Measurements from ENCODE around the gene USP16.
A peak's percentile ranks its signal among the peaks of the same experiment; 100 is the strongest.

USP16 gene

GRCh38 chr21:29078869-29079767, 54.6 kb downstream of the USP16 start:
- no peak overlapping the region for H3K4me3 ChIP-seq (IDR thresholded peaks at IDR 0.05; ENCODE audit: insufficient read depth, low read depth, low read length)
- peaks cover 32% of the 10 kb centered on the region for H3K4me1 ChIP-seq (ENCODE audit: low read depth, poor library complexity, severe bottlenecking)
- peak overlapping the region; percentile 74 for H3K4me2 ChIP-seq
- peaks cover 24% of the 10 kb centered on the region for H3K79me2 ChIP-seq (ENCODE audit: insufficient read depth, low read depth)
- no peak overlapping the region for H3K9ac ChIP-seq
- no peaks in the 10 kb centered on the region for H4K20me1 ChIP-seq (ENCODE audit: insufficient read depth)
- H3K36me3 ChIP-seq (ENCODE audit: insufficient read depth) = no peaks in the 10 kb centered on the region
- no peak overlapping the region for H2AFZ ChIP-seq (ENCODE audit: low read depth)
- no peaks in the 10 kb centered on the region for H3K27me3 ChIP-seq (ENCODE audit: insufficient read depth, low read depth)
- no peak for TF ChIP-seq CTCF (conservative IDR thresholded peaks at IDR 0.05; ENCODE audit: low read depth, low read length)
- H3K27ac ChIP-seq = peak overlapping the region; percentile 96; the same call in 1 of the 2 replicates

- Histone ChIP-seq H3K27ac (no peak overlapping the region), H3K27me3 (ENCODE audit: insufficient read depth, low read depth) (no peaks in the 10 kb centered on the region), H3K4me3 (IDR thresholded peaks at IDR 0.05; ENCODE audit: insufficient read depth, low read depth, low read length) (no peak overlapping the region), H3K4me2 (peak overlapping the region; percentile 74; the same call in 1 of the 2 replicates), H3K36me3 (ENCODE audit: insufficient read depth) (no peaks in the 10 kb centered on the region), H3K4me1 (ENCODE audit: low read depth, poor library complexity, severe bottlenecking) (peaks cover 27% of the 10 kb centered on the region), H3K9ac (no peak overlapping the region), H2AFZ (ENCODE audit: low read depth) (no peak overlapping the region), H3K79me2 (ENCODE audit: insufficient read depth, low read depth) (peaks cover 27% of the 10 kb centered on the region), H4K20me1 (ENCODE audit: insufficient read depth) (no peaks in the 10 kb centered on the region)
- TF ChIP-seq CTCF (conservative IDR thresholded peaks at IDR 0.05; ENCODE audit: low read depth, low read length) = no peak
Observed at GRCh38 chr21:29080454-29080941, 56.0 kb downstream of the USP16 start.

GRCh38 chr21:29082046-29082815, 57.8 kb downstream of the USP16 start:
- TF ChIP-seq CTCF (conservative IDR thresholded peaks at IDR 0.05; ENCODE audit: low read depth, low read length) = no peak

GRCh38 chr21:29083306-29083705, 58.8 kb downstream of the USP16 start:
- peaks cover 23% of the 10 kb centered on the region for H3K79me2 ChIP-seq (ENCODE audit: insufficient read depth, low read depth)
- no peak for TF ChIP-seq CTCF (conservative IDR thresholded peaks at IDR 0.05; ENCODE audit: low read depth, low read length)

More at GRCh38 chr21:29082046-29082815, 57.8 kb downstream of the USP16 start:
- Histone ChIP-seq H3K9ac (no peak overlapping the region), H3K4me2 (no peak overlapping the region), H4K20me1 (ENCODE audit: insufficient read depth) (no peaks in the 10 kb centered on the region), H3K27ac (no peak overlapping the region), H3K79me2 (ENCODE audit: insufficient read depth, low read depth) (peaks cover 27% of the 10 kb centered on the region), H2AFZ (ENCODE audit: low read depth) (no peak overlapping the region), H3K36me3 (ENCODE audit: insufficient read depth) (no peaks in the 10 kb centered on the region), H3K4me1 (ENCODE audit: low read depth, poor library complexity, severe bottlenecking) (peaks cover 23% of the 10 kb centered on the region), H3K4me3 (IDR thresholded peaks at IDR 0.05; ENCODE audit: insufficient read depth, low read depth, low read length) (no peak overlapping the region), H3K27me3 (ENCODE audit: insufficient read depth, low read depth) (no peaks in the 10 kb centered on the region)

More at GRCh38 chr21:29083306-29083705, 58.8 kb downstream of the USP16 start:
- no peak overlapping the region for H3K27ac ChIP-seq
- no peaks in the 10 kb centered on the region for H3K27me3 ChIP-seq (ENCODE audit: insufficient read depth, low read depth)
- no peaks in the 10 kb centered on the region for H3K36me3 ChIP-seq (ENCODE audit: insufficient read depth)
- no peaks in the 10 kb centered on the region for H4K20me1 ChIP-seq (ENCODE audit: insufficient read depth)
- H3K4me2 ChIP-seq = no peak overlapping the region
- no peak overlapping the region for H2AFZ ChIP-seq (ENCODE audit: low read depth)
- peaks cover 21% of the 10 kb centered on the region for H3K4me1 ChIP-seq (ENCODE audit: low read depth, poor library complexity, severe bottlenecking)
- H3K4me3 ChIP-seq (IDR thresholded peaks at IDR 0.05; ENCODE audit: insufficient read depth, low read depth, low read length) = no peak overlapping the region
- no peak overlapping the region for H3K9ac ChIP-seq

Data from KMS-11 (cell line).